AG04450 (cell line): Measurements from ENCODE around the gene IL12A. TPM values are rescaled to one million over a fixed set of nuclear protein-coding genes. Genes with fewer than 3 reads are reported as not detected.

Source experiments
- CTCF ChIA-PET: fragments of 300-600, 350-600 bp; formaldehyde crosslinking; extraction: SDS; loops from one replicate; lab custom pipeline; 2022; ENCODE audit warnings: antibody characterized with exemption, inconsistent platforms; lab: Charles Lee
- POLR2A ChIA-PET: fragments of 350-600 bp; formaldehyde crosslinking; extraction: SDS; loops from one replicate; lab custom pipeline; 2021; ENCODE audit warnings: antibody characterized with exemption, inconsistent platforms; lab: Yijun Ruan, JAX
- DNase-seq: peaks from one replicate; pipeline ENCODE4 v3.0.0-alpha.2; 2011; ENCODE audit warnings: low read depth, low spot score
- H3K27ac ChIP-seq: one replicate; pipeline ENCODE4 v1.5.1; 2012; ENCODE audit warnings: low read depth, low read length, control low read depth
- H3K27me3 ChIP-seq: one replicate; pipeline ENCODE4 v1.6.0; 2012; ENCODE audit warnings: low read length; ENCODE audit not compliant: control insufficient read depth, insufficient read depth
- H3K4me3 ChIP-seq: 2 replicates; pipeline ENCODE4 v1.5.1; 2011; ENCODE audit warnings: mild to moderate bottlenecking, low read depth, low read length, control low read depth
- H3K9me3 ChIP-seq: 2 replicates; pipeline ENCODE4 v1.5.1; 2012; ENCODE audit warnings: low read length; ENCODE audit not compliant: control insufficient read depth, insufficient read depth
- polyA plus RNA-seq: library from polyadenylated mRNA; depleted of rRNA; stranded (reverse); fragments of >200 nt; gene quantifications from 2 replicates; pipeline ENCODE4 v1.2.3, GENCODE V29; 2011
- TF ChIP-seq, protein P1 (sequence below): IDR thresholded peaks from 2 replicates; pipeline ENCODE4 v1.5.1; 2011; ENCODE audit warnings: low read depth, low read length, control low read depth, inconsistent platforms

Gene IL12A
- polyA plus RNA-seq, 1 experiment: 3.6 TPM

DNA sequence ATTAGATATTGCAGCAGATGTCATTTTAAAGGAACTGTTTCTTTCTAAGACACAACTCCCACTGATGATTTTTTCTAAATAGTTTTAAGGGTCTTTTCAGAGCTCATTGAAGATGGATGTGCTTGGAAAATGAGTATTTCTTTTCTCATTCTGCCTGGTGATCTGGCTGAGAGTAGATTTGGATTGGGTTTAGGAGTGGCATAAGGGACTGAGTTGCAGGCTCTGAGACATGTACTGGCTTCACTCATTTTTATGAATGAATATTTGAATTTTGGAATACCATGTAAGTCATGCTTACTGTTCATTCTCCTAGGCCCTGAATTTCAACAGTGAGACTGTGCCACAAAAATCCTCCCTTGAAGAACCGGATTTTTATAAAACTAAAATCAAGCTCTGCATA is 6.5 kb downstream of the IL12A start:
- Histone ChIP-seq H3K9me3 (peaks cover 3% of the 10 kb centered on the region; the same call in 1 of the 2 replicates), H3K27me3 (no peaks in the 10 kb centered on the region), H3K27ac (no peak overlapping the region), H3K4me3 (no peak overlapping the region)
- ChIA-PET CTCF (interaction anchor here (1.1 to 5.2 kb wide), 10 partner anchors 8 to 418 kb away, joined by 3 to 40 read pairs (median 5); no protein-coding TSS in a partner anchor), POLR2A (no interaction called here)
- TF ChIP-seq, protein P1, sequence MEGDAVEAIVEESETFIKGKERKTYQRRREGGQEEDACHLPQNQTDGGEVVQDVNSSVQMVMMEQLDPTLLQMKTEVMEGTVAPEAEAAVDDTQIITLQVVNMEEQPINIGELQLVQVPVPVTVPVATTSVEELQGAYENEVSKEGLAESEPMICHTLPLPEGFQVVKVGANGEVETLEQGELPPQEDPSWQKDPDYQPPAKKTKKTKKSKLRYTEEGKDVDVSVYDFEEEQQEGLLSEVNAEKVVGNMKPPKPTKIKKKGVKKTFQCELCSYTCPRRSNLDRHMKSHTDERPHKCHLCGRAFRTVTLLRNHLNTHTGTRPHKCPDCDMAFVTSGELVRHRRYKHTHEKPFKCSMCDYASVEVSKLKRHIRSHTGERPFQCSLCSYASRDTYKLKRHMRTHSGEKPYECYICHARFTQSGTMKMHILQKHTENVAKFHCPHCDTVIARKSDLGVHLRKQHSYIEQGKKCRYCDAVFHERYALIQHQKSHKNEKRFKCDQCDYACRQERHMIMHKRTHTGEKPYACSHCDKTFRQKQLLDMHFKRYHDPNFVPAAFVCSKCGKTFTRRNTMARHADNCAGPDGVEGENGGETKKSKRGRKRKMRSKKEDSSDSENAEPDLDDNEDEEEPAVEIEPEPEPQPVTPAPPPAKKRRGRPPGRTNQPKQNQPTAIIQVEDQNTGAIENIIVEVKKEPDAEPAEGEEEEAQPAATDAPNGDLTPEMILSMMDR: no peak
- DNase-seq: no peak

- Histone ChIP-seq H3K27me3 (no peaks in the 10 kb centered on the region), H3K9me3 (peaks cover 3% of the 10 kb centered on the region; the same call in 1 of the 2 replicates), H3K27ac (no peak overlapping the region), H3K4me3 (no peak overlapping the region)
- CTCF ChIA-PET: interaction anchor here (1.2 to 5.2 kb wide), 6 partner anchors 8 to 167 kb away, joined by 4 to 40 read pairs (median 8); no protein-coding TSS in a partner anchor
- TF ChIP-seq, protein P1: no peak
- POLR2A ChIA-PET: no interaction called here
- DNase-seq: no peak
Observed at GRCh38 chr3:159996018-159996417, 7.4 kb downstream of the IL12A start.

GRCh38 chr3:159996959-159997358 is 8.3 kb downstream of the IL12A start:
- POLR2A ChIA-PET: no interaction called here

DNA sequence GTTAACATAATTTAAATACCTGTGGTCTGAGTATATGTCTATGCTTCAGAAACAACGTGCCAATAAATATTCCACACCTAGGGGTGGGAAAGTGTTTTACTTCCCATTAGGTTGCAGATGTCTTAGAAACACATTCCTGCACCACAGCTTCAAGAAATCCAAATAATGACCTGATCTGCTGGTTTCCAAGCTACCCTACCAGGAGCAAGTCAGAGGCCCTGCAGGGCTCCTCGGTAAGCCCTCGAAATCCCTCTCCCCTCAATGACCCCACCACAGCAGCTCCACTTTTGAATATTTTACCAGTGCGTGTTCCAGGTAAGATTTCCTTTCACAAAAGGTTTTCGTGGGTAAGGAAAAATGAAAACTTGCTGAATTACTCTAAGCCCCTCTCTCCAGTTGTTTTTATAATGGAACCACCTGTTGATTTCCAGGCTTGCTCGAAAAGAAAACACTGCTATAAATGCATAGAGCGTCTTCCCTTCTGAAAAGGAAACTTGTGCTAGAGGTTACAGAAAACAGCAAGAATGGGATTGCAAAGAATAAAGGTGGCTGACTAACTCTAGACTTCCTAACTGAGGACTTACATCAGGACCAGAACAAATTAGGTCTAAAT is 12.6 kb downstream of the IL12A start:
- no peak for DNase-seq
- ChIA-PET CTCF (interaction anchor here (1.3 to 12.0 kb wide), 3 partner anchors 109 to 173 kb away, joined by 5 to 685 read pairs (median 5); no protein-coding TSS in a partner anchor), POLR2A (no interaction called here)
- no peak overlapping the region for H3K27ac ChIP-seq
- no peaks in the 10 kb centered on the region for H3K27me3 ChIP-seq
- TF ChIP-seq, protein P1: no peak
- no peak overlapping the region for H3K4me3 ChIP-seq
- H3K9me3 ChIP-seq: no peaks in the 10 kb centered on the region

More at GRCh38 chr3:159996959-159997358, 8.3 kb downstream of the IL12A start:
- CTCF ChIA-PET: interaction anchor here (0.6 to 5.2 kb wide), 5 partner anchors 9 to 138 kb away, joined by 4 to 40 read pairs (median 6); partner anchors contain the start of gene IL12A
- Histone ChIP-seq H3K27me3 (no peaks in the 10 kb centered on the region), H3K4me3 (no peak overlapping the region), H3K27ac (no peak overlapping the region), H3K9me3 (no peaks in the 10 kb centered on the region)
- TF ChIP-seq, protein P1: no peak
- DNase-seq: no peak
